ENCODE measurements around the gene MOB3B.
A peak's percentile ranks its signal among the peaks of the same experiment; 100 is the strongest.

Gene MOB3B

DNA sequence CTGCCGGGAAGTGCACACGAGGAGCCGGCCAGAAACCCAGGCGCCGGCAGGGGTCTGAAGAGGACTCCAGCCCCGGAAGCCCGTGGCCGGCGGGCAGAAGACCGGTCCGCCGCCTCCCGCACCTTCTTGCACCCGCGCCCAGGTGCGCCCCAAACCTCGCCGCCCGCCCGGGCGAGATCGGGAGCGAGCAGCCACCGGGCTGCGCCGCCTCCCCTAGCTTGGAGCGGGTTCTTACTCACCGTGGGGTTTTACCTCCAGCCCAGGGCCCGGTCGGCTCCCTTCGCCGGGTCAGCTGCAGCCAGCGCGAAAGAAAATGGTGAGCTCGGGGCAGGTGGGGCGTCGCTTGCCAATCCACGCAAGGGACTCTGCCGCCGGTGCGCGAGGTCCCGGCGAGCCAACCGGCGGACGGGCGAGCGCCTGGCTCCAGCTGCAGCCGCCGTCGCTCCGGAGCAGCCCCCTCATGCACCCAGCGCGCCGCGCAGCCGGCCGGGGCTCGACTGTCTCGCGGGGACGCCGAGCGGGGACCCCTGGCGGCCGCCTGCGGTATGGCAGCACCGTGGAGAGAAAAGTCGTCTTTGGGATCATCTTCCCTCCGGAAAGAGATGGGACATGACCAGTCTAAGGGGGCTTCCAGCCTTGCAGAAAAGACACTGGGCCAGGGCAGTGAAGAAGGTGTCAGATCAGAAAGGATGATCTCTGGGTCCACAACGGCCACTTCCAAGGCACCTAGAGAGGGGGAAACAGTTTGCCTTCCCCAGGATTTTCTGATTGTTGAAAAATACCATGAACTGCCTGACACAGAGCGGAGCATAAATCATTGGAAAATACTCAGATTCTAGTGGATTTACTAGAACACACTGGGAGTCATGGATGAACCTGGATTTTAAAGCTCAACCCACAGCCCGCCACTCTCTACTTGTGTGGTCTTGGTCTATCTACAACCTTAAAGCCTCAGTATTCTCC, at the start of gene MOB3B:
TSS of gene MOB3B (minus strand) at position 499 of the 963 bp plus-strand sequence. CDS start 74,264 bp downstream, outside the sequence.
- DNase-seq (ENCODE audit: low spot score), result peak; percentile 76
- H3K4me3 ChIP-seq (ENCODE audit: severe bottlenecking), result peak within 1 kb of the TSS; percentile 60
- TF ChIP-seq, protein P1, sequence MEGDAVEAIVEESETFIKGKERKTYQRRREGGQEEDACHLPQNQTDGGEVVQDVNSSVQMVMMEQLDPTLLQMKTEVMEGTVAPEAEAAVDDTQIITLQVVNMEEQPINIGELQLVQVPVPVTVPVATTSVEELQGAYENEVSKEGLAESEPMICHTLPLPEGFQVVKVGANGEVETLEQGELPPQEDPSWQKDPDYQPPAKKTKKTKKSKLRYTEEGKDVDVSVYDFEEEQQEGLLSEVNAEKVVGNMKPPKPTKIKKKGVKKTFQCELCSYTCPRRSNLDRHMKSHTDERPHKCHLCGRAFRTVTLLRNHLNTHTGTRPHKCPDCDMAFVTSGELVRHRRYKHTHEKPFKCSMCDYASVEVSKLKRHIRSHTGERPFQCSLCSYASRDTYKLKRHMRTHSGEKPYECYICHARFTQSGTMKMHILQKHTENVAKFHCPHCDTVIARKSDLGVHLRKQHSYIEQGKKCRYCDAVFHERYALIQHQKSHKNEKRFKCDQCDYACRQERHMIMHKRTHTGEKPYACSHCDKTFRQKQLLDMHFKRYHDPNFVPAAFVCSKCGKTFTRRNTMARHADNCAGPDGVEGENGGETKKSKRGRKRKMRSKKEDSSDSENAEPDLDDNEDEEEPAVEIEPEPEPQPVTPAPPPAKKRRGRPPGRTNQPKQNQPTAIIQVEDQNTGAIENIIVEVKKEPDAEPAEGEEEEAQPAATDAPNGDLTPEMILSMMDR (IDR thresholded peaks at IDR 0.05; ENCODE audit: poor library complexity, severe bottlenecking), result peak; percentile 96
- peaks cover 50% of the 10 kb centered on the region for H3K4me1 ChIP-seq (ENCODE audit: insufficient read depth, poor library complexity, severe bottlenecking)
- H3K9me3 ChIP-seq (ENCODE audit: severe bottlenecking), result no peaks in the 10 kb centered on the region
- ATAC-seq (ENCODE audit: low read depth), result peak; percentile 61
- peak within 1 kb of the TSS; percentile 99 for H3K27ac ChIP-seq (ENCODE audit: poor library complexity, severe bottlenecking)
- no peaks in the 10 kb centered on the region for H3K27me3 ChIP-seq (ENCODE audit: insufficient read depth, poor library complexity, severe bottlenecking)
- peaks cover 9% of the 10 kb centered on the region for H3K36me3 ChIP-seq (ENCODE audit: low read depth)

DNA sequence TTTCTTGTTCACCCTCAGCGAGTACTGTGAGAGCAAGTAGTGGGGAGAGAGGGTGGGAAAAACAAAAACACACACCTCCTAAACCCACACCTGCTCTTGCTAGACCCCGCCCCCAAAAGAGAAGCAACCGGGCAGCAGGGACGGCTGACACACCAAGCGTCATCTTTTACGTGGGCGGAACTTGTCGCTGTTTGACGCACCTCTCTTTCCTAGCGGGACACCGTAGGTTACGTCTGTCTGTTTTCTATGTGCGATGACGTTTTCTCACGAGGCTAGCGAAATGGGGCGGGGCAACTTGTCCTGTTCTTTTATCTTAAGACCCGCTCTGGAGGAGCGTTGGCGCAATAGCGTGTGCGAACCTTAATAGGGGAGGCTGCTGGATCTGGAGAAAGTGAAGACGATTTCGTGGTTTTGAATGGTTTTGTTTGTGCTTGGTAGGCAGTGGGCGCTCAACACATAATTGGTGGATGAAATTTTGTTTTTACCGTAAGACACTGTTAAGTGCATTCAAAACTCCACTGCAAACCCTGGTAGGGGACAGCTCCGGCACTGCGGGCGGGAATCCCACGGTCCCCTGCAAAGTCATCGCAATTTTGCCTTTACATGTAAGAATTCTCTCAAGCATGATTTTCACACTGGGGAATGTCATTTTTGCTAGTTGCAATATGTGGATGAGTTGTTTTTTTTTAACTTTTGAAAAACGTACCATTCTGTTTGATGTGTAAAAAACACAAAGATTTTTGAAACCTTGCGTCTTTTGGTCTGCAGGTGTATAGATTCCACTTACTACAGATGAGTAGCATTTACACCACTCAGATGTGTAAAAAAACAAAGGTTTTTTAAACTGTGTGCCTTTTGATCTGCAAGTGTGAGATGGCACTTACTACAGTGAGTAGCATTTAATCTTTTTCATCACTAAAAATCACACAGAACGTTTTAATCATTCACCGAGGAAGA, 44.3 kb upstream of the MOB3B start:
- Histone ChIP-seq H3K36me3 (ENCODE audit: low read depth) (no peaks in the 10 kb centered on the region), H3K27me3 (ENCODE audit: insufficient read depth, poor library complexity, severe bottlenecking) (no peaks in the 10 kb centered on the region), H3K27ac (ENCODE audit: poor library complexity, severe bottlenecking) (peak overlapping the region; percentile 61), H3K4me1 (ENCODE audit: insufficient read depth, poor library complexity, severe bottlenecking) (peaks cover 18% of the 10 kb centered on the region), H3K9me3 (ENCODE audit: severe bottlenecking) (no peaks in the 10 kb centered on the region), H3K4me3 (ENCODE audit: severe bottlenecking) (peak overlapping the region; percentile 54)
- peak; percentile 67 for ATAC-seq (ENCODE audit: low read depth)
- TF ChIP-seq, protein P1 (IDR thresholded peaks at IDR 0.05; ENCODE audit: poor library complexity, severe bottlenecking), result no peak
- peak; percentile 98 for DNase-seq (ENCODE audit: low spot score)

DNA sequence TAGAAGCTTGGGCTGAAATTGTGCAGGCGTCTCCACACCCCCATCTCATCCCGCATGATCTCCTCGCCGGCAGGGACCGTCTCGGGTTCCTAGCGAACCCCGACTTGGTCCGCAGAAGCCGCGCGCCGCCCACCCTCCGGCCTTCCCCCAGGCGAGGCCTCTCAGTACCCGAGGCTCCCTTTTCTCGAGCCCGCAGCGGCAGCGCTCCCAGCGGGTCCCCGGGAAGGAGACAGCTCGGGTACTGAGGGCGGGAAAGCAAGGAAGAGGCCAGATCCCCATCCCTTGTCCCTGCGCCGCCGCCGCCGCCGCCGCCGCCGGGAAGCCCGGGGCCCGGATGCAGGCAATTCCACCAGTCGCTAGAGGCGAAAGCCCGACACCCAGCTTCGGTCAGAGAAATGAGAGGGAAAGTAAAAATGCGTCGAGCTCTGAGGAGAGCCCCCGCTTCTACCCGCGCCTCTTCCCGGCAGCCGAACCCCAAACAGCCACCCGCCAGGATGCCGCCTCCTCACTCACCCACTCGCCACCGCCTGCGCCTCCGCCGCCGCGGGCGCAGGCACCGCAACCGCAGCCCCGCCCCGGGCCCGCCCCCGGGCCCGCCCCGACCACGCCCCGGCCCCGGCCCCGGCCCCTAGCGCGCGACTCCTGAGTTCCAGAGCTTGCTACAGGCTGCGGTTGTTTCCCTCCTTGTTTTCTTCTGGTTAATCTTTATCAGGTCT, 43.5 kb upstream of the MOB3B start, which contains the start of gene C9orf72:
TSS of gene C9orf72 (minus strand) at position 564 of the 716 bp plus-strand sequence. CDS start 6,361 bp downstream, outside the sequence.
- Histone ChIP-seq H3K4me3 (ENCODE audit: severe bottlenecking) (peak within 1 kb of the TSS; percentile 54), H3K27me3 (ENCODE audit: insufficient read depth, poor library complexity, severe bottlenecking) (no peaks in the 10 kb centered on the region), H3K4me1 (ENCODE audit: insufficient read depth, poor library complexity, severe bottlenecking) (peaks cover 18% of the 10 kb centered on the region), H3K9me3 (ENCODE audit: severe bottlenecking) (no peaks in the 10 kb centered on the region), H3K36me3 (ENCODE audit: low read depth) (no peaks in the 10 kb centered on the region), H3K27ac (ENCODE audit: poor library complexity, severe bottlenecking) (peak within 1 kb of the TSS; percentile 61)
- peak; percentile 74 for DNase-seq (ENCODE audit: low spot score)
- TF ChIP-seq, protein P1 (IDR thresholded peaks at IDR 0.05; ENCODE audit: poor library complexity, severe bottlenecking), result no peak
- peak; percentile 71 for ATAC-seq (ENCODE audit: low read depth)

DNA sequence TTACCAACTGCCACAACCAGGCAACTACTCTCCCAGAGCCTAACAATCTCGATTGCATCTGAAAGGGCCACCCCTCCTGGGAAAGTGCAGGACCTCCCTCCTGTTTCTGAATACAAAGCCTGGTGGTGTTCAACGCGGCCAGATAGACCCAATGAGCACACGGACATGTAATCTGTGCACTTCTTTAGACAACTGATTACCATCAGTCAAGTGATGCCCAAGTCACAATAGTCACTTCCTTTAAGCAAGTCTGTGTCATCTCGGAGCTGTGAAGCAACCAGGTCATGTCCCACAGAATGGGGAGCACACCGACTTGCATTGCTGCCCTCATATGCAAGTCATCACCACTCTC, 42.9 kb upstream of the MOB3B start:
- no peak for DNase-seq (ENCODE audit: low spot score)
- peak overlapping the region; percentile 54 for H3K4me3 ChIP-seq (ENCODE audit: severe bottlenecking)

More for the DNA sequence above, 42.9 kb upstream of the MOB3B start:
- H3K27ac ChIP-seq (ENCODE audit: poor library complexity, severe bottlenecking), result peak overlapping the region; percentile 61
- peaks cover 18% of the 10 kb centered on the region for H3K4me1 ChIP-seq (ENCODE audit: insufficient read depth, poor library complexity, severe bottlenecking)
- TF ChIP-seq, protein P1 (IDR thresholded peaks at IDR 0.05; ENCODE audit: poor library complexity, severe bottlenecking), result no peak
- H3K36me3 ChIP-seq (ENCODE audit: low read depth), result no peaks in the 10 kb centered on the region
- ATAC-seq (ENCODE audit: low read depth), result peak; percentile 4
- no peaks in the 10 kb centered on the region for H3K27me3 ChIP-seq (ENCODE audit: insufficient read depth, poor library complexity, severe bottlenecking)
- H3K9me3 ChIP-seq (ENCODE audit: severe bottlenecking), result no peaks in the 10 kb centered on the region
